KOPT-K1 (cell line): ENCODE data around the gene LMLN.
A peak's percentile ranks its signal among the peaks of the same experiment; 100 is the strongest.
"Not testable (repeated sequence)": the region's sequence is repeated elsewhere in the genome, so short reads cannot be mapped to it uniquely, and the experiment has no call there.

Experiments
- H3K27ac ChIP-seq: fragments of 200-600 bp; sonication (generic); 2 replicates; pipeline ENCODE4 v1.5.1; 2016; ENCODE audit warnings: antibody characterized with exemption, mild to moderate bottlenecking, low read depth, low read length; ENCODE audit not compliant: poor library complexity, severe bottlenecking
- H3K36me3 ChIP-seq: fragments of 200-600 bp; sonication (generic); 2 replicates; pipeline ENCODE4 v1.5.1; 2017; ENCODE audit warnings: antibody characterized with exemption, mild to moderate bottlenecking, low read length, moderate library complexity; ENCODE audit not compliant: insufficient read depth
- H3K9me3 ChIP-seq: fragments of 200-600 bp; sonication (generic); 2 replicates; pipeline ENCODE4 v1.5.1; 2017; ENCODE audit warnings: antibody characterized with exemption, low read length, mild to moderate bottlenecking; ENCODE audit not compliant: insufficient read depth, poor library complexity, severe bottlenecking

LMLN gene

DNA sequence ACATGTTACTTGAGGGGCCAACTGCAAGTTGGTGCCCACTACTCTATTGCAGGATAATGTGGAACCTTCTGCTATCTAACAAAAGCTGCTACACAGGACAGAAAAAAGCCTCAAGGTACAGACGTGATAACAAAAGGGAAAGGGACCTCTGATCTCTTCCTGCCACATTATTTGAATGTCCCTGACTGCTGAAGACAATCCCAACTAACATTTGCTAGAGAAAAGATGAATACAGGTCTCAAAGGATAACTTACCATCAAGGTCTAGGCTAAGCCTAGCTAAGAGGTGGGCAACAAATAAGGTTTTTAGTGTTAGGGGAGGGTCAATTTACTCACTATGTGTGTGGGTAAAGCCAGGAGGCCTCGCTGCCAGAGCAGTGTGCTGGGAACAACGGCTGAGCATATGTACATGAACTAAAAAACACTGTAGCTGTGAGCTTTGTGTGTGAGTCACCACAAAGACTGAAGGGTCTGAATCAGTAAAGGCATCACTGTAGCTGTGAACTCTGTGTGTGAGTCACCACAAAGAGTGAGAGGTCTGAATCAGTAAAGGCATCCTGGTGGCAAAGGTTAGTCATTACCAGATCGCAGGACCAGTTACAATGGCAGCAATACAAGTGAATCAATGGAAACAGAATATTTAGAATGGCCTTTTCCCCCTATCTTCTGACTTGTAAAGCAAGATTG, 111.7 kb downstream of the LMLN start:
- no peaks in the 10 kb centered on the region for H3K9me3 ChIP-seq
- H3K36me3 ChIP-seq = no peaks in the 10 kb centered on the region
- H3K27ac ChIP-seq = no peak overlapping the region

- H3K27ac ChIP-seq = no peak overlapping the region
- no peaks in the 10 kb centered on the region for H3K36me3 ChIP-seq
- peaks cover 8% of the 10 kb centered on the region for H3K9me3 ChIP-seq
Observed at GRCh38 chr3:198076722-198077308, 116.8 kb downstream of the LMLN start.

DNA sequence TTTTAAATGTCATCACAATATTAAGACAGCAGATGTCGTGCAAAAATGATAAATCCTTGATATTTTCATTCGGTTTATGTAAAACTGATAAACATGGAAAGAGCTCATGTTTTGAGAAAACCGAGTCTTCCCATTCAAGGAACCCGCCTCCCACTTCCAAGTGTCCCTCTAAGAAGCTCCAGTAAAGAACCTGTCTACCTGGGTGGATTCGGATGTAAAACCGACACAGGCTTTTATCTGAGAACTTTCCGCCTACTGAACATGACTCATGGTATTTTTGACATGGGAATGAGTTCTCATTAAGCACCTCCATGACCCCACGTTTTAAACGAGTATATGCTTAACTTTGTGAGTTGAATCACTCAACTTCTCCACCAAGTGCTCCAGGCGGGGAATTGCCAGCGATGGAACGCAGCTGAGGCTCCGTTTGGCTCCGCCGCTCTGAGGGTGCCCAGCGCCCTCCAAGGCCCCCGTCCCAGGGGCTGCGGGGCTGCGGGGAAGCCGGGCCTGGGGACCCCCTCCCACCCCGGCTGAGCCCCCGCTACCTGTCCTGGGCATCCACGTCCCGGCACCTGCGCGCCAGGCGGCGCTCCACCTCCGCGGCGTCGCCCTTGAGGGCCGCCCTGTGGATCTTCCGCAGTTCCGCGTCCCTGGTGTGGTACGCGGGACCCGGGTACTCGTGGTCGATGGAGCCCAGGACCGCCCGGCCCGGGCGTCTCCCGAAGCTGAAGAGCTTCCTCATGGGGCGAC, 119.9 kb downstream of the LMLN start:
- Histone ChIP-seq H3K27ac (peak overlapping the region; percentile 66), H3K36me3 (no peaks in the 10 kb centered on the region), H3K9me3 (peaks cover 12% of the 10 kb centered on the region)

DNA sequence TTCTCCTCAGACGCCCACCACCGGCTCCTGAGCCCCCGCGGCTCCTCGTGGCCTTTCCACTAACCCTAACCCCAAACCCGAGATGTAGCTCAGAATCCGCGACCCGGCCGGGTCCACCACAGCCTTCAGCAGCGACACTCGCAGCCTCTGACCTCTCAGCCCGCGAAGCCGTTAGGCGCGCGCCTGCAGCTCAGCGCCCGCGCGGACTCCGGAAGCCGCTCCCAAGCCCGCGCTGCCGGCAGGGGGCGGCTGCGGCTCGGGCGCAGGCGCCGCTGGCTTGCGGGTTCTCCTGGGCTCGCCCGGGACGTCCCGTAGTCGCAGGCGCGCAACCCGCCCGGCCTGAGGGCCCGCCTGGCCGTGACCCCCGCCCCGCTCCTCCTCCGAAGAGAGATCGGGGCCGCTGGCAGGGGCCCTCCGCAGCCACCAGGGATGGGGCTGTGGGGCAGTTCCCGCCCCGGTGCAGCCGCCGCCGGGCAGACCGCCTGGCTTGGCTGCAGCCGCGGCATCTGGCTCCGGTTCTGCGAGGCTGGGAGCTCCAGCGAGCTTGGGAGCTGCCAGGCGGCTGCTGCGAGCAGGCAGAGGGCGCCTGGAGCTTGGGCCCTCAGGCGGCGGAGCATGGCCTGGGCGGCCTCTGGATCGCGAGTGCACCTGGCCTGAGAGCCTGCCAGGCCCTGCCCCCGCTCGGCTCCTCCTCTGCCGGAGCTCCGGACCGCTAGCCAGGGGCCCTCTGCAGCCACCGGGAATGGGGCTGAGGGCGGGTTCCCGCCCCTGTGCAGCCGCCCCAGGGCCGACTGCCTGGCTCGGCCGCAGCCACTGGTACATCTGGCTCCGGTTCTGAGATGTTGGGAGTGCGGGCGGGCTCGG, 120.7 kb downstream of the LMLN start:
- Histone ChIP-seq H3K36me3 (no peaks in the 10 kb centered on the region), H3K27ac (peak overlapping the region; percentile 66), H3K9me3 (peaks cover 12% of the 10 kb centered on the region)

- Histone ChIP-seq H3K27ac (no peak overlapping the region), H3K36me3 (no peaks in the 10 kb centered on the region), H3K9me3 (peaks cover 12% of the 10 kb centered on the region)
Observed at GRCh38 chr3:198081421-198081844, 121.4 kb downstream of the LMLN start.

DNA sequence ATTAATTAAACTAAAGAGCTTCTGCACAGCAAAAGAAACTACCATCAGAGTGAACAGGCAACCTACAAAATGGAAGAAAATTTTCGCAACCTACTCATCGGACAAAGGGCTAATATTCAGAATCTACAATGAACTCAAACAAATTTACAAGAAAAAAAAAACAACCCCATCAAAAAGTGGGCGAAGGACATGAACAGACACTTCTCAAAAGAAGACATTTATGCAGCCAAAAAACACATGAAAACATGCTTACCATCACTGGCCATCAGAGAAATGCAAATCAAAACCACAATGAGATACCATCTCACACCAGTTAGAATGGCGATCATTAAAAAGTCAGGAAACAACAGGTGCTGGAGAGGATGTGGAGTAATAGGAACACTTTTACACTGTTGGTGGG, 122.2 kb downstream of the LMLN start:
- not testable (repeated sequence) for H3K27ac ChIP-seq, H3K36me3 ChIP-seq
- H3K9me3 ChIP-seq = peaks cover 12% of the 10 kb centered on the region

- Histone ChIP-seq H3K36me3 (no peaks in the 10 kb centered on the region), H3K27ac (no peak overlapping the region), H3K9me3 (no peaks in the 10 kb centered on the region)
Observed at GRCh38 chr3:198088421-198088955, 128.5 kb downstream of the LMLN start.

GRCh38 chr3:198090795-198091332, 130.8 kb downstream of the LMLN start:
- no peak overlapping the region for H3K27ac ChIP-seq
- no peaks in the 10 kb centered on the region for H3K36me3 ChIP-seq
- H3K9me3 ChIP-seq = no peaks in the 10 kb centered on the region

- H3K27ac ChIP-seq = no peak overlapping the region
- no peaks in the 10 kb centered on the region for H3K36me3 ChIP-seq
- no peaks in the 10 kb centered on the region for H3K9me3 ChIP-seq
Observed at GRCh38 chr3:198092276-198092675, 132.3 kb downstream of the LMLN start.

- H3K9me3 ChIP-seq = peaks cover 2% of the 10 kb centered on the region
- no peak overlapping the region for H3K27ac ChIP-seq
- no peaks in the 10 kb centered on the region for H3K36me3 ChIP-seq
Observed at GRCh38 chr3:198093112-198093679, 133.2 kb downstream of the LMLN start.
